PFSK-1 (cell line): Measurements from ENCODE around the gene ZCCHC24.

ENCODE experiments used
- FOXP2 ChIP-seq: optimal IDR thresholded peaks from 2 replicates; pipeline ENCODE3; 2011; ENCODE audit warnings: borderline replicate concordance, control low read depth, inconsistent platforms; ENCODE audit not compliant: insufficient read depth; ENCODE audit errors: extremely low read length, extremely low read depth
- POLR2AphosphoS5 ChIP-seq: IDR thresholded peaks from 2 replicates; pipeline ENCODE4 v1.6.1; 2012; ENCODE audit warnings: low read depth, mild to moderate bottlenecking, control low read depth, low read length, moderate library complexity
- SIN3A ChIP-seq: IDR thresholded peaks from 2 replicates; pipeline ENCODE4 v1.6.1; 2012; ENCODE audit warnings: mild to moderate bottlenecking, low read length, moderate library complexity, borderline replicate concordance; ENCODE audit not compliant: insufficient read depth
- TAF1 ChIP-seq: IDR thresholded peaks from 2 replicates; pipeline ENCODE4 v1.6.1; 2012; ENCODE audit warnings: low read length, control low read depth, borderline replicate concordance; ENCODE audit not compliant: insufficient read depth
- TF ChIP-seq, protein P1 (sequence below), 2 experiments: IDR thresholded peaks; 2 replicates each; pipeline versions ENCODE4 v1.6.1 to v1.8.0; 2011 to 2012; ENCODE audit warnings: low read depth in 2 of 2, low read length in 2 of 2, control low read depth in 1 of 2, inconsistent platforms in 1 of 2, mild to moderate bottlenecking in 1 of 2, moderate library complexity in 1 of 2; ENCODE audit not compliant: insufficient read depth in 1 of 2

ZCCHC24 gene

DNA sequence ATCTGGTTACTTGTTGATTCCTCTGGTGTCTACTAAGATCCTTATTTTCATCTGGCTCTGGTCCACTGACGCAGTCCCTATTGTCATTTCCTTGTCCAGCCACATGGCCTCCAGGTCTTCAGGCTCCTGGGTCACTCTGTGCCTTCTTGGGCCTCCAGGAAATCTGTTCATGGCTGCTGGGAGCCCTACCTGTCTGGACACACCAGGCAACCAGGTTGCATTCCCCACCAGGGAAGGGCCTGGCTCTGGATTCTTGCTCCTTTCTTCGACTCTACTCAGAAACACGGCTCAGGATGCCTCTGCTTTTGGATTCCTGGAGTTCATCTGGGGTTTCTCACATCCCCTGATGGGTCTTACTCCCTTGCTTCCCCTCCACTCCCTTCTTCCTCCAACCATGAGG is 106.2 kb downstream of the ZCCHC24 start:
- TF ChIP-seq POLR2AphosphoS5: no peak

DNA sequence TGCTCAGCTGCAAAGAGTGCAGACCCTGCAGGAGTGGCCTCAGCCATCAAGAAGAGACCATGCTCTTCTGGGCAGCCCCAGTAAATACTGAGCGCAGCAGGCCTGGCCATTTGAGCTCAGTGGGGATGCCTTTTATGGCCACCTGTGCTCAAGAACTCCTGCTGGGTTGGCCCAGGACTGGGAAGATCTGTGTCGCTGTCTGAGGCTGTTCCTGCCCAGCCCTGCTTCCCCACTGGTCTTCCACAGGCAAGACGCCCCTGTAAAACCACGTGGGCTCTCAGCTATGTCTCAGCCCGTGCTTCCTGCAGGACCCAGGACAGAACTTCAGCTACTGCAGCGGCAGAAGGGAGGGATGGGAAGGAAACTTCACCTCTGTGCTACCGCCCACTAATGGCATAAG is 108.7 kb downstream of the ZCCHC24 start:
- TF ChIP-seq, protein P1, sequence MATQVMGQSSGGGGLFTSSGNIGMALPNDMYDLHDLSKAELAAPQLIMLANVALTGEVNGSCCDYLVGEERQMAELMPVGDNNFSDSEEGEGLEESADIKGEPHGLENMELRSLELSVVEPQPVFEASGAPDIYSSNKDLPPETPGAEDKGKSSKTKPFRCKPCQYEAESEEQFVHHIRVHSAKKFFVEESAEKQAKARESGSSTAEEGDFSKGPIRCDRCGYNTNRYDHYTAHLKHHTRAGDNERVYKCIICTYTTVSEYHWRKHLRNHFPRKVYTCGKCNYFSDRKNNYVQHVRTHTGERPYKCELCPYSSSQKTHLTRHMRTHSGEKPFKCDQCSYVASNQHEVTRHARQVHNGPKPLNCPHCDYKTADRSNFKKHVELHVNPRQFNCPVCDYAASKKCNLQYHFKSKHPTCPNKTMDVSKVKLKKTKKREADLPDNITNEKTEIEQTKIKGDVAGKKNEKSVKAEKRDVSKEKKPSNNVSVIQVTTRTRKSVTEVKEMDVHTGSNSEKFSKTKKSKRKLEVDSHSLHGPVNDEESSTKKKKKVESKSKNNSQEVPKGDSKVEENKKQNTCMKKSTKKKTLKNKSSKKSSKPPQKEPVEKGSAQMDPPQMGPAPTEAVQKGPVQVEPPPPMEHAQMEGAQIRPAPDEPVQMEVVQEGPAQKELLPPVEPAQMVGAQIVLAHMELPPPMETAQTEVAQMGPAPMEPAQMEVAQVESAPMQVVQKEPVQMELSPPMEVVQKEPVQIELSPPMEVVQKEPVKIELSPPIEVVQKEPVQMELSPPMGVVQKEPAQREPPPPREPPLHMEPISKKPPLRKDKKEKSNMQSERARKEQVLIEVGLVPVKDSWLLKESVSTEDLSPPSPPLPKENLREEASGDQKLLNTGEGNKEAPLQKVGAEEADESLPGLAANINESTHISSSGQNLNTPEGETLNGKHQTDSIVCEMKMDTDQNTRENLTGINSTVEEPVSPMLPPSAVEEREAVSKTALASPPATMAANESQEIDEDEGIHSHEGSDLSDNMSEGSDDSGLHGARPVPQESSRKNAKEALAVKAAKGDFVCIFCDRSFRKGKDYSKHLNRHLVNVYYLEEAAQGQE (IDR thresholded peaks at IDR 0.05; ENCODE audit: insufficient read depth in 1 of 2, low read depth in 2 of 2, low read length in 2 of 2): 0 out of 4 replicates have a peak, but pooled peaks of 1 of the 2 experiments have one; percentile 24
- TF ChIP-seq TAF1 (no peak), SIN3A (no peak), FOXP2 (no peak), POLR2AphosphoS5 (no peak)

DNA sequence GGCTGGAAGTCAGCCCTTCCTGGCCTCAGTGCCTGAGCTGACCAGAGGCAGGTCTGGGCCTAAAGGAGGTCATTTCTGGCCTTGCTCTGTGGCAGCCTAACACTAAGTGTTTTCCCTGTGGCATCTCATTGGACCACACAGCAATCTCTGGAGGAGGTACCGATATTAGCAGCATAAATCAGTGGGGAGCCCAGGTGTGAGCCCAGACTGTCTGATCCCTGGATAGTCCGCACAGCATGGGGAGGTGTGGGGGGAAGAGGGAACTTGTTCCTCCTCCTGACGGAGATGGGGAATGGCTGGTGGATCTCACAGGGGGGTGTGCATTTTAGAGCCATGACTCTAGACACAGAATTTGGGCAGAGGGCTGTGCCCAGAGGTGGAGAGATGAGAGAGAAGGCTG is 109.1 kb downstream of the ZCCHC24 start:
- TF ChIP-seq POLR2AphosphoS5: no peak
- no peak for TF ChIP-seq FOXP2
- TF ChIP-seq SIN3A: no peak
- TF ChIP-seq, protein P1 (IDR thresholded peaks at IDR 0.05; ENCODE audit: insufficient read depth in 1 of 2, low read depth in 2 of 2, low read length in 2 of 2): no peak
- TF ChIP-seq TAF1: no peak

DNA sequence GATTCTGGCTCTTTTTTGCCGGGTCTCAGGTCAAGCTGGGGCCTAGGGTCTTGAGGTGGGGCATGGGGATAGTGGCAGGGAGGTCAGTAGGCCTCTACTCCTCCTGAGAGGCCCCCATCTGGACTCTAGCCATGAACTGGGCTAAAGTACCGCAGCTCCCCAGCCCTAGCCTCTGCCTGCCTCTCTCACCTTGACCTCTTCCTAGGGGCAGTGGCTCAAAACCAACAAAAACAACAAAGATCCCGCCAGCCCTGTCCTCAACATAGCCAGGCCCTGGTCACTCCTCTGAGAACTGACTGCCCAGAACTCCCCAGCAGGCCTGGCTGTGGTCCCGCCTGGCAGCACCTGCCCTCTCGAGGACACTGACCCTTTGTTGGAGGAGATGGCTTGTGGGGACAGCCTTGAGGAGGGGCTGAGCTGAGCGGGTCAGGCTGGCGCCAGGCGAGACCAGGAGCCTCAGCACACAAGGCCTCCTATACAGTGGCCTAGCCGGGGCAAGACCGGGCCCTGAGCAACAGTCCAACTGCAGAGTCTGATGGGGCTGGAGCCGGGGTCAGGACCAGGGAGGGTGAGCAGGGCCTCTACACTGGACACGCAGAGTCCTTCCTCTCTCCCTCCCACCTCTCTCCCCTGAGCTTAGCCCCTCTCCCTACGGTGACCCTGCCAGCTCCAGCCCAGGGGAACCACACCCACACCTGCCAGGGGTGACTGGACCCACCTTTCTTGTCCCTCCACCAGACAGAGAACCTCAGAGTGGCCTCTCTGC is 109.8 kb downstream of the ZCCHC24 start:
- TF ChIP-seq, protein P1 (IDR thresholded peaks at IDR 0.05; ENCODE audit: insufficient read depth in 1 of 2, low read depth in 2 of 2, low read length in 2 of 2): no peak
- TF ChIP-seq SIN3A: no peak
- no peak for TF ChIP-seq POLR2AphosphoS5
- no peak for TF ChIP-seq TAF1
- no peak for TF ChIP-seq FOXP2

DNA sequence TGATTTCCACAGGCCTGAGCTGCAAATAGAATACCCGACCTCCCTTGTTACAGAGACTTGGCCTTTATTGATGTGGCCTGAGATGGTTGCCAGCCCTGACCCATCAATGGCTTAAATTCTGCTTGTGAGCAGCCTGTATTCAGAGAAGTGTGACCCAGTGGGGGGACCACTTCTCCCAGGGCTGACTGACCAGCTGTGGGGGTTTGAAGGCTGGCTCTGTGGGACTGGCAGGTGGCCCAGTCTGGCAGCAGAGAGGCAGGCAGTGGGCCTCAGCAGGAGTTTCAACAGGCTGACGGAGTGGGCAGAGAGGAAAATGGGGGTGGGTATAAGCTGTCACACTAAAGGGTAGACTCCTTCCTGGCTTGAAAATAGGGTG is 110.3 kb downstream of the ZCCHC24 start:
- TF ChIP-seq SIN3A (no peak), FOXP2 (no peak), POLR2AphosphoS5 (no peak), TAF1 (no peak)
- TF ChIP-seq, protein P1 (IDR thresholded peaks at IDR 0.05; ENCODE audit: insufficient read depth in 1 of 2, low read depth in 2 of 2, low read length in 2 of 2): no peak
